Keratinocyte (primary cell): ENCODE data around the gene CEP85L. TPM values are rescaled to one million over a fixed set of nuclear protein-coding genes. Genes with fewer than 3 reads are reported as not detected.

ENCODE experiments used
- DNase-seq: peaks from one replicate; pipeline ENCODE4 v3.0.0-alpha.2; 2011; ENCODE audit warnings: low read depth, missing footprints, low spot score
- FAIRE-seq: peaks from 2 replicates; lab custom pipeline; 2011; peaks lifted over from hg19 to GRCh38; lab: Jason Lieb, UNC
- H2AFZ ChIP-seq: 2 replicates; pipeline ENCODE4 v1.6.0; 2012; ENCODE audit warnings: low read length, control low read depth, inconsistent platforms; ENCODE audit not compliant: control insufficient read depth
- H3K27ac ChIP-seq: 2 replicates; pipeline ENCODE4 v1.5.1; 2011; ENCODE audit warnings: low read length; ENCODE audit not compliant: control insufficient read depth, insufficient read depth
- H3K27me3 ChIP-seq: 3 replicates; pipeline ENCODE4 v1.6.0; 2011; ENCODE audit warnings: low read length; ENCODE audit not compliant: control insufficient read depth, insufficient read depth; ENCODE audit errors: extremely low read depth
- H3K36me3 ChIP-seq, 2 experiments: 2 replicates in 1 of 2; 3 replicates in 1 of 2; pipeline ENCODE4 v1.5.1; 2011; ENCODE audit warnings: low read length in 2 of 2, mild to moderate bottlenecking in 1 of 2; ENCODE audit not compliant: control insufficient read depth in 2 of 2, insufficient read depth in 2 of 2; ENCODE audit errors: extremely low read depth in 1 of 2
- H3K4me1 ChIP-seq: 3 replicates; pipeline ENCODE4 v1.5.1; 2011; ENCODE audit warnings: low read length; ENCODE audit not compliant: control insufficient read depth, insufficient read depth; ENCODE audit errors: extremely low read depth
- H3K4me2 ChIP-seq: 3 replicates; pipeline ENCODE4 v1.6.0; 2011; ENCODE audit warnings: low read depth, low read length; ENCODE audit not compliant: control insufficient read depth, insufficient read depth; ENCODE audit errors: extremely low read depth
- H3K4me3 ChIP-seq, 3 experiments: fragments of 200-600 bp in 1 of 3; sonication (generic) in 1 of 3; 2 replicates in 2 of 3; 3 replicates in 1 of 3; pipeline ENCODE4 v1.5.1; 2011 to 2016; ENCODE audit warnings: low read length in 3 of 3, mild to moderate bottlenecking in 3 of 3, control low read depth in 2 of 3, inconsistent platforms in 1 of 3, low read depth in 1 of 3, mixed read lengths in 1 of 3, mixed run types in 1 of 3, moderate library complexity in 1 of 3; ENCODE audit not compliant: control insufficient read depth in 2 of 3, insufficient read depth in 2 of 3; ENCODE audit errors: extremely low read depth in 1 of 3
- H3K79me2 ChIP-seq: 2 replicates; pipeline ENCODE4 v1.6.0; 2012; ENCODE audit warnings: low read length; ENCODE audit not compliant: control insufficient read depth, insufficient read depth
- H3K9ac ChIP-seq: 3 replicates; pipeline ENCODE4 v1.6.0; 2011; ENCODE audit warnings: low read length; ENCODE audit not compliant: control insufficient read depth, insufficient read depth; ENCODE audit errors: extremely low read depth
- H3K9me1 ChIP-seq: 3 replicates; pipeline ENCODE4 v1.6.0; 2011; ENCODE audit warnings: low read length; ENCODE audit not compliant: control insufficient read depth, insufficient read depth; ENCODE audit errors: extremely low read depth
- H3K9me3 ChIP-seq: 2 replicates; pipeline ENCODE4 v1.5.1; 2012; ENCODE audit warnings: low read depth, low read length; ENCODE audit not compliant: control insufficient read depth
- H4K20me1 ChIP-seq: 3 replicates; pipeline ENCODE4 v1.6.0; 2011; ENCODE audit warnings: low read length; ENCODE audit not compliant: control insufficient read depth, insufficient read depth; ENCODE audit errors: extremely low read depth
- EZH2 ChIP-seq: IDR thresholded peaks from one replicate; pipeline ENCODE4 v1.6.1; 2012; ENCODE audit warnings: inconsistent platforms, mild to moderate bottlenecking, low read length, moderate library complexity
- dilution Hi-C: fragments of 300-500 bp; cut with MboI; formaldehyde crosslinking; loops from one replicate; pipeline ENCODE4 v1.7.0; 2020; ENCODE audit warnings: low sequenced_read_pairs; ENCODE audit not compliant: extremely low pct_ligation_motif_present
- polyA plus RNA-seq, 5 experiments: library from polyadenylated mRNA; depleted of rRNA in 3 of 5; stranded (reverse) in 3 of 5; stranded (forward) in 1 of 5; unstranded in 1 of 5; fragments of >200 nt; gene quantifications; 1 replicate in 1 of 5; 2 replicates in 3 of 5; 3 replicates in 1 of 5; pipeline versions ENCODE4 v1.2.1 to v1.2.3, GENCODE V29; 2011 to 2012; ENCODE audit warnings: missing spikeins in 2 of 5, low read depth in 1 of 5, low replicate concordance in 1 of 5
- TF ChIP-seq, protein P1 (sequence below), 3 experiments: IDR thresholded peaks in 1 of 3; conservative IDR thresholded peaks in 1 of 3; optimal IDR thresholded peaks in 1 of 3; 2 replicates in 2 of 3; 3 replicates in 1 of 3; pipeline versions ENCODE3 to v1.5.1; 2011; ENCODE audit warnings: low read length in 3 of 3, mild to moderate bottlenecking in 3 of 3, moderate library complexity in 2 of 3, control low read depth in 1 of 3, inconsistent platforms in 1 of 3; ENCODE audit not compliant: insufficient read depth in 2 of 3; ENCODE audit errors: extremely low read depth in 1 of 3

The CEP85L gene
- polyA plus RNA-seq, 1 donor (not counting 4 experiments of a cell fraction or from before 2014, with no cell fraction given) = 3.5 TPM

DNA sequence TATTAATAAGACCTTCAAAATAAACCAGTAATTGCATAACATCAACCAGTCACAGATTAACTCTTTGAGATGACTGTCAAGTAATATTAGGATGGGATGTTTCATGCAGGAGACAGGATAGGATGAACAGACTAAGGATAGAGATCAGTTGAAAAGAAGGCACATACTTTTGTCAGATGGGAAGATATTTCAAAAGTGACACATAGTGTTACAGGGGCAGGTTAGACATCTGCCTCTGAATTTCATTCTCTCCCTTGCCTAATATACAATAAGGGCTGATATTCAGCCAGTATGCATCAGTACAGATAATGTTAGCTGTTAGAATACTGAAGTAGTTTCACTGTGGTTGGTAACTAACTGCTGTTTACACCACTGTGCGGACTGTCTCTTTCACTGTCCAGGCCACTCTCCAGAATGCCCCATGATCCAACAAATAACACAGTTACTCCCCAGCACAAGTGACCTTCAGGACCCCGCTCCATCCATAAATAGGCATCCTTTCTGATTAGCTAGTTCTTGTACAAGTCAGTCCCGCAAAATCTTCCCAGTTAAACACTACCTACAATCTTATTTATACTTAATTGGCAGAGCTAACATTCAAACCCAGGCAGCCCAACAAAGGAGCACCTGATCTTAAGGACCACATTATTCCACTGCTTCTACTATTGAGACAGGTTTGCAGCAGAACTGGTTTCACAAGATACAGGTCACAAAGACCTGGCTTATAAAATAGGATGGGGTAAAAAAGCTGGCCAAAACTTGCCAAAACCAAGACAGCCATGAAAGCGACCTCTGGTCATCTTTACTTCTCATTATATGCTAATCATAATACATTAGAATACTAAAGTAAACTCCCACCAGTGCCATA is 125.2 kb downstream of the CEP85L start:
- Histone ChIP-seq H3K4me1 (no peaks in the 10 kb centered on the region), H3K27me3 (no peaks in the 10 kb centered on the region), H3K36me3 (peaks cover 0 to 2% of the 10 kb centered on the region in 2 experiments), H3K4me2 (no peak overlapping the region), H3K27ac (no peak overlapping the region), H3K79me2 (peaks cover 2% of the 10 kb centered on the region), H3K9me3 (no peaks in the 10 kb centered on the region), H2AFZ (no peak overlapping the region), H4K20me1 (no peaks in the 10 kb centered on the region), H3K9ac (no peak overlapping the region), H3K4me3 (no peak overlapping the region), H3K9me1 (no peaks in the 10 kb centered on the region)
- no peak for FAIRE-seq
- no peak for DNase-seq
- no peak for TF ChIP-seq EZH2
- TF ChIP-seq, protein P1, sequence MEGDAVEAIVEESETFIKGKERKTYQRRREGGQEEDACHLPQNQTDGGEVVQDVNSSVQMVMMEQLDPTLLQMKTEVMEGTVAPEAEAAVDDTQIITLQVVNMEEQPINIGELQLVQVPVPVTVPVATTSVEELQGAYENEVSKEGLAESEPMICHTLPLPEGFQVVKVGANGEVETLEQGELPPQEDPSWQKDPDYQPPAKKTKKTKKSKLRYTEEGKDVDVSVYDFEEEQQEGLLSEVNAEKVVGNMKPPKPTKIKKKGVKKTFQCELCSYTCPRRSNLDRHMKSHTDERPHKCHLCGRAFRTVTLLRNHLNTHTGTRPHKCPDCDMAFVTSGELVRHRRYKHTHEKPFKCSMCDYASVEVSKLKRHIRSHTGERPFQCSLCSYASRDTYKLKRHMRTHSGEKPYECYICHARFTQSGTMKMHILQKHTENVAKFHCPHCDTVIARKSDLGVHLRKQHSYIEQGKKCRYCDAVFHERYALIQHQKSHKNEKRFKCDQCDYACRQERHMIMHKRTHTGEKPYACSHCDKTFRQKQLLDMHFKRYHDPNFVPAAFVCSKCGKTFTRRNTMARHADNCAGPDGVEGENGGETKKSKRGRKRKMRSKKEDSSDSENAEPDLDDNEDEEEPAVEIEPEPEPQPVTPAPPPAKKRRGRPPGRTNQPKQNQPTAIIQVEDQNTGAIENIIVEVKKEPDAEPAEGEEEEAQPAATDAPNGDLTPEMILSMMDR (optimal IDR thresholded peaks at IDR 0.05 in 1 of 3, IDR thresholded peaks at IDR 0.05 in 1 of 3, conservative IDR thresholded peaks at IDR 0.05 in 1 of 3; ENCODE audit: extremely low read depth in 1 of 3, insufficient read depth in 2 of 3, low read length in 3 of 3) = no peak
- dilution Hi-C loops = no loop called here

DNA sequence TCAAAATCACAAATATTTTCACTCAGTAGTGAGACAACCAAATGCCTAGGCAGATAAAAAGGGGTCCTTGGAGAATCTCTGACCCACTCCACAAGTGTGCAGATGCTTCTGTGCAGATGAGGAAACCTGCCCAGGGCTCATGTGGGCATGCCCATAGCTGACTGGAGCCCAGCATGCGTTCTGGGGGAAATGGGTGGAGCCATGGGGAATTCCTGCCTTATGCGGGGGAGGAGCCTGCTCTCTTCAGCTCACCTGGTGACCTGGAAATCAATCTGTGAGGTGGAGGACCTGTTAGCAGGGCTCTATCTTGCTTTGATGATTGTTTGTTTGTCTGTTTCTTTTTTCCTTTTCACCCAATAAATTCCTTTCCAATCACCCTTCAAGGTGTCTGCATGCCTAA is 126.7 kb downstream of the CEP85L start:
- Histone ChIP-seq H3K9ac (no peak overlapping the region), H4K20me1 (no peaks in the 10 kb centered on the region), H3K79me2 (no peaks in the 10 kb centered on the region), H3K4me2 (no peak overlapping the region), H3K4me1 (no peaks in the 10 kb centered on the region), H3K27me3 (no peaks in the 10 kb centered on the region), H3K9me1 (no peaks in the 10 kb centered on the region), H3K36me3 (peaks cover 0 to 2% of the 10 kb centered on the region in 2 experiments), H3K9me3 (no peaks in the 10 kb centered on the region), H2AFZ (no peak overlapping the region), H3K4me3 (no peak overlapping the region), H3K27ac (no peak overlapping the region)
- DNase-seq (no peak), FAIRE-seq (no peak)
- dilution Hi-C loops = no loop called here
- no peak for TF ChIP-seq EZH2
- TF ChIP-seq, protein P1 (optimal IDR thresholded peaks at IDR 0.05 in 1 of 3, IDR thresholded peaks at IDR 0.05 in 1 of 3, conservative IDR thresholded peaks at IDR 0.05 in 1 of 3; ENCODE audit: extremely low read depth in 1 of 3, insufficient read depth in 2 of 3, low read length in 3 of 3) = no peak
